Esophagus muscularis mucosa (tissue), 4 donors: Measurements from ENCODE around the gene SH3GL2. TPM values are rescaled to one million over a fixed set of nuclear protein-coding genes. Genes with fewer than 3 reads are reported as not detected.

Source experiments
- DNase-seq: peaks from one replicate; pipeline ENCODE4 v3.0.0-alpha.2; 2017; ENCODE audit errors: extremely low spot score
- H3K27ac ChIP-seq, 4 donors: fragments of 200-600 bp; sonication (generic); replicated peaks in 1 of 4; 1 replicate in 3 of 4; 2 replicates in 1 of 4; pipeline ENCODE4 v1.5.1; 2016 to 2019; ENCODE audit warnings: mild to moderate bottlenecking in 1 of 4
- H3K27me3 ChIP-seq, 4 donors: fragments of 200-600 bp; sonication (generic); one replicate each; pipeline versions ENCODE4 v1.5.1 to v1.6.0; 2016 to 2019
- H3K36me3 ChIP-seq, 4 donors: fragments of 200-600 bp; sonication (generic); one replicate each; pipeline ENCODE4 v1.5.1; 2016 to 2019
- H3K4me1 ChIP-seq, 4 donors: fragments of 200-600 bp; sonication (generic); one replicate each; pipeline ENCODE4 v1.5.1; 2016 to 2019
- H3K4me3 ChIP-seq, 4 donors: fragments of 200-600 bp; sonication (generic); 1 replicate in 2 of 4; 2 replicates in 2 of 4; pipeline ENCODE4 v1.5.1; 2016 to 2019; ENCODE audit warnings: mild to moderate bottlenecking in 4 of 4, moderate library complexity in 1 of 4
- H3K9me3 ChIP-seq, 4 donors: fragments of 200-600 bp; sonication (generic); 1 replicate in 3 of 4; 2 replicates in 1 of 4; pipeline ENCODE4 v1.5.1; 2016 to 2019
- CTCF ChIP-seq, 3 experiments: fragments of 200-600 bp in 2 of 3; fragments of 450-650 bp in 1 of 3; sonication (generic) in 2 of 3; IDR thresholded peaks; one replicate each; pipeline ENCODE4 v1.5.1; 2017 to 2019; ENCODE audit warnings: antibody characterized with exemption in 3 of 3, mild to moderate bottlenecking in 2 of 3, moderate library complexity in 1 of 3
- EP300 ChIP-seq: sonication (generic); formaldehyde crosslinking; IDR thresholded peaks from one replicate; pipeline ENCODE4 v1.6.1; 2017; ENCODE audit warnings: antibody characterized with exemption
- POLR2A ChIP-seq: fragments of 450-650 bp; IDR thresholded peaks from one replicate; pipeline ENCODE4 v1.6.1; 2017; ENCODE audit warnings: antibody characterized with exemption, moderate library complexity, mild to moderate bottlenecking, low read depth
- POLR2AphosphoS5 ChIP-seq, 2 donors: sonication (generic); formaldehyde crosslinking; IDR thresholded peaks; one replicate each; pipeline ENCODE4 v1.6.1; 2017; ENCODE audit warnings: antibody characterized with exemption in 2 of 2
- WGBS: methylation state at CpG from one replicate; pipeline ENCODE4 v1.1.5; 2018; 5-methylcytosine and 5-hydroxymethylcytosine counted together
- intact Hi-C: fragments of 100-400 bp; cut with DNase I; formaldehyde crosslinking; loops from one replicate; pipeline ENCODE4 v1.15.1; 2023
- total RNA-seq, 4 donors: library from RNA; depleted of rRNA; stranded (reverse); fragments of >200 nt; gene quantifications; one replicate each; pipeline versions ENCODE4 v1.1.0 to v1.2.1, GENCODE V29; 2016

Gene SH3GL2
- total RNA-seq, 4 donors from 2014 or later = 3.3 to 6.7 (median 5.2) TPM

- H3K9me3 ChIP-seq = no peaks in the 10 kb centered on the region
- H3K36me3 ChIP-seq = no peaks in the 10 kb centered on the region
- H3K27me3 ChIP-seq = no peaks in the 10 kb centered on the region
- no peak overlapping the region for H3K27ac ChIP-seq
- DNase-seq = no peak
- peaks cover 9 to 18% (median 12%) of the 10 kb centered on the region in 4 donors for H3K4me1 ChIP-seq
- no peak for TF ChIP-seq EP300
- no peak for TF ChIP-seq POLR2AphosphoS5 (IDR thresholded peaks at IDR 0.05)
- TF ChIP-seq POLR2A = no peak
- no peak for TF ChIP-seq CTCF (IDR thresholded peaks at IDR 0.05)
- no peak overlapping the region for H3K4me3 ChIP-seq
- intact Hi-C loops = no loop called here
- 80% methylated on average over 1 of the region's 1 CpG for WGBS
Measured at GRCh38 chr9:17614250-17614649, 35.4 kb downstream of the SH3GL2 start.

GRCh38 chr9:17614903-17615302, 36.0 kb downstream of the SH3GL2 start:
- Histone ChIP-seq H3K4me3 (no peak overlapping the region), H3K4me1 (peaks cover 9 to 15% (median 12%) of the 10 kb centered on the region in 4 donors), H3K27ac (no peak overlapping the region), H3K9me3 (no peaks in the 10 kb centered on the region), H3K36me3 (no peaks in the 10 kb centered on the region), H3K27me3 (no peaks in the 10 kb centered on the region)
- 58% methylated on average over 4 of the region's 4 CpGs for WGBS
- intact Hi-C loops = no loop called here
- DNase-seq = no peak
- TF ChIP-seq CTCF (IDR thresholded peaks at IDR 0.05) = no peak
- no peak for TF ChIP-seq POLR2A
- no peak for TF ChIP-seq EP300
- no peak for TF ChIP-seq POLR2AphosphoS5 (IDR thresholded peaks at IDR 0.05)

GRCh38 chr9:17622141-17622540, 43.3 kb downstream of the SH3GL2 start:
- Histone ChIP-seq H3K27ac (no peak overlapping the region), H3K9me3 (no peaks in the 10 kb centered on the region), H3K36me3 (no peaks in the 10 kb centered on the region), H3K27me3 (no peaks in the 10 kb centered on the region), H3K4me1 (no peaks in the 10 kb centered on the region), H3K4me3 (no peak overlapping the region)
- intact Hi-C loops = no loop called here
- DNase-seq = no peak
- WGBS = 93% methylated on average over 4 of the region's 4 CpGs
- TF ChIP-seq POLR2AphosphoS5 (IDR thresholded peaks at IDR 0.05) (no peak), EP300 (no peak), POLR2A (no peak), CTCF (IDR thresholded peaks at IDR 0.05) (no peak)

- Histone ChIP-seq H3K4me3 (no peak overlapping the region), H3K27me3 (no peaks in the 10 kb centered on the region), H3K27ac (no peak overlapping the region), H3K9me3 (no peaks in the 10 kb centered on the region), H3K36me3 (no peaks in the 10 kb centered on the region), H3K4me1 (no peaks in the 10 kb centered on the region)
- TF ChIP-seq EP300 = no peak
- no peak for TF ChIP-seq POLR2A
- no peak for TF ChIP-seq CTCF (IDR thresholded peaks at IDR 0.05)
- no peak for TF ChIP-seq POLR2AphosphoS5 (IDR thresholded peaks at IDR 0.05)
- 83% methylated on average over 6 of the region's 6 CpGs for WGBS
- DNase-seq = no peak
- intact Hi-C loops = no loop called here
Measured at GRCh38 chr9:17622749-17623148, 43.9 kb downstream of the SH3GL2 start.

GRCh38 chr9:17623965-17624364, 45.1 kb downstream of the SH3GL2 start:
- no peak overlapping the region for H3K4me3 ChIP-seq
- 92% methylated on average over 6 of the region's 6 CpGs for WGBS
- intact Hi-C loops = no loop called here
- no peaks in the 10 kb centered on the region for H3K4me1 ChIP-seq
- DNase-seq = no peak
- H3K27me3 ChIP-seq = no peaks in the 10 kb centered on the region
- no peaks in the 10 kb centered on the region for H3K9me3 ChIP-seq
- H3K27ac ChIP-seq = no peak overlapping the region
- TF ChIP-seq EP300 (no peak), POLR2A (no peak), POLR2AphosphoS5 (IDR thresholded peaks at IDR 0.05) (no peak), CTCF (IDR thresholded peaks at IDR 0.05) (no peak)
- no peaks in the 10 kb centered on the region for H3K36me3 ChIP-seq
